Suprapubic skin (tissue), 4 donors: ENCODE measurements around the gene KIF5C. TPM values are rescaled to one million over a fixed set of nuclear protein-coding genes. Genes with fewer than 3 reads are reported as not detected.

ENCODE experiments used
- DNase-seq, 2 donors: peaks; one replicate each; pipeline ENCODE4 v3.0.0-alpha.2; 2019; ENCODE audit warnings: low spot score in 2 of 2
- H3K27ac ChIP-seq: fragments of 200-600 bp; sonication (generic); one replicate; pipeline ENCODE4 v1.5.1; 2019
- H3K27me3 ChIP-seq: fragments of 200-600 bp; sonication (generic); one replicate; pipeline ENCODE4 v1.5.1; 2019
- H3K36me3 ChIP-seq: fragments of 200-600 bp; sonication (generic); one replicate; pipeline ENCODE4 v1.5.1; 2019
- H3K4me1 ChIP-seq: fragments of 200-600 bp; sonication (generic); one replicate; pipeline ENCODE4 v1.5.1; 2019
- H3K4me3 ChIP-seq: fragments of 200-600 bp; sonication (generic); one replicate; pipeline ENCODE4 v1.5.1; 2019; ENCODE audit warnings: mild to moderate bottlenecking
- H3K9me3 ChIP-seq: fragments of 200-600 bp; sonication (generic); one replicate; pipeline ENCODE4 v1.5.1; 2019
- EP300 ChIP-seq: sonication (generic); formaldehyde crosslinking; IDR thresholded peaks from one replicate; pipeline ENCODE4 v1.6.1; 2017; ENCODE audit warnings: antibody characterized with exemption
- POLR2A ChIP-seq, 2 donors: fragments of 450-650 bp; IDR thresholded peaks; one replicate each; pipeline ENCODE4 v1.6.1; 2017; ENCODE audit warnings: antibody characterized with exemption in 2 of 2, mild to moderate bottlenecking in 2 of 2, moderate library complexity in 2 of 2
- POLR2AphosphoS5 ChIP-seq, 3 donors: sonication (generic); formaldehyde crosslinking; IDR thresholded peaks; one replicate each; pipeline ENCODE4 v1.6.1; 2017; ENCODE audit warnings: antibody characterized with exemption in 3 of 3
- WGBS: methylation state at CpG from one replicate; pipeline ENCODE4 v1.1.5; 2018; 5-methylcytosine and 5-hydroxymethylcytosine counted together
- total RNA-seq, 4 donors: library from RNA; depleted of rRNA; stranded (reverse); fragments of >200 nt; gene quantifications; one replicate each; pipeline ENCODE4 v1.1.0, GENCODE V29; 2016
- TF ChIP-seq, protein P1 (sequence below), 2 donors: fragments of 200-600 bp in 1 of 2; fragments of 450-650 bp in 1 of 2; sonication (generic) in 1 of 2; IDR thresholded peaks; one replicate each; pipeline ENCODE4 v1.5.1; 2016 to 2019; ENCODE audit warnings: antibody characterized with exemption in 2 of 2, mild to moderate bottlenecking in 1 of 2, moderate library complexity in 1 of 2

KIF5C gene
- total RNA-seq, 4 donors from 2014 or later = 0.30 to 3.2 (median 1.5) TPM

DNA sequence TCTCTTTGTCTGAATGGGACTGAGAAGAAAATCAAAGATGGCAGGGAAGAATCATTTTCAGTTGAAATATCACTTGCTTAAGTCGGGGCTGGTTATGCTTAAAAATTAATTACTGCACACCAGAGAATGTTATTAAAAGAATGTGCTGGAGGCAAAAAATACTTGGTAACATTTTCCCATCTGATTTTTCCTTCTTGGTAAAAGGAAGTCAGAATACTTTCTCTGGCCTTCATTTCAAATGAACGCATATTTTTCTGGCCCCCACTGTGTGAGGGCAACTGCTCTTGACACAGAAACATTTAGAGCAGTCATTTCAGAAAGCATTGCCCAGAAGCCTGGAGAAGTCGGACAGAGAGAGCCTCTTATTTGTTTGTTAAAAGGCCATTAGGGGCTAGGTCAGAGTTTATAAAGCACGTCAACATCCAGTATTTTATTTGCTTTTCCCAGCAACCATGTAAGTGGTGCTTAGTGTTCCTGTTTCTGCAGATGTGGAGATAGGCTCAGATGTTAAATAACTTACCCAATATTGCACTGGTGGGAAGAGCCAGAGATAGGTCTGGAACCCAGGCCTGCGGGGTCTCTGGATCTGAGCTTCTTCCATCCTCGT lies 130.5 kb downstream of the KIF5C start:
- 42% methylated on average over 6 of the region's 6 CpGs for WGBS
- Histone ChIP-seq H3K9me3 (no peaks in the 10 kb centered on the region), H3K4me1 (peaks cover 35% of the 10 kb centered on the region), H3K27ac (no peak overlapping the region), H3K27me3 (no peaks in the 10 kb centered on the region), H3K4me3 (no peak overlapping the region), H3K36me3 (no peaks in the 10 kb centered on the region)
- TF ChIP-seq POLR2A (IDR thresholded peaks at IDR 0.05) (no peak), EP300 (no peak)
- DNase-seq = no peak

DNA sequence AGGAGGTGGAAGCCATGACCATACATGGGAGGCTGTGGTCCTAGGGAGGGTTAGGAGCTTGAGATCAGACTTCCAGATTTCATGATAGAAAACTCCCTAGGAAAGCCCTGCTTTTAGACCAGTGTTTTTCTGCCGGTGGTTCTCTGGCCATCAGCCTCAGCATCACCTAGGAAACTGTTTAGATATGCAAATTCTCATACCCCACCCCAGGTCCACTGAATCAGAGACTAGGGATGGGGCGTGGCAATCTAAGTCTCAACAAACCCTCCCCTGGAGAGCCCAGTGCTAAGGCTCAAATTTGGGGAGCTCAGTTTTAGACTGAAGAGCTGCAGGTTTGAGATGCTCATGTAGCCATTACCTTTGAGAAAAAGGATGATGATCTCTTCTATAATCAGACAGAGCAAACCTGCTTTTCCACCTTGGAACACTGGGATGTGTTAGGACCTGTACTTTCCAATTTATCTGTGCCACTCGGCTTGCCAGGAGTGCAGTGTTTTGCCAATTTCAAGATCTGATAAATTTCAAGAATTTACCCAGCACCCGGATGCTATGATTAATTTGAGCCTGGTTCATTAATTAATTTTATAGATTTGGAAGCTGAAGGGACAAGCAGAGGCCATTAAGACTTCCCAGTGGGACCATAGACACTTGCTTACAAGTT lies 132.0 kb downstream of the KIF5C start:
- TF ChIP-seq, protein P1, sequence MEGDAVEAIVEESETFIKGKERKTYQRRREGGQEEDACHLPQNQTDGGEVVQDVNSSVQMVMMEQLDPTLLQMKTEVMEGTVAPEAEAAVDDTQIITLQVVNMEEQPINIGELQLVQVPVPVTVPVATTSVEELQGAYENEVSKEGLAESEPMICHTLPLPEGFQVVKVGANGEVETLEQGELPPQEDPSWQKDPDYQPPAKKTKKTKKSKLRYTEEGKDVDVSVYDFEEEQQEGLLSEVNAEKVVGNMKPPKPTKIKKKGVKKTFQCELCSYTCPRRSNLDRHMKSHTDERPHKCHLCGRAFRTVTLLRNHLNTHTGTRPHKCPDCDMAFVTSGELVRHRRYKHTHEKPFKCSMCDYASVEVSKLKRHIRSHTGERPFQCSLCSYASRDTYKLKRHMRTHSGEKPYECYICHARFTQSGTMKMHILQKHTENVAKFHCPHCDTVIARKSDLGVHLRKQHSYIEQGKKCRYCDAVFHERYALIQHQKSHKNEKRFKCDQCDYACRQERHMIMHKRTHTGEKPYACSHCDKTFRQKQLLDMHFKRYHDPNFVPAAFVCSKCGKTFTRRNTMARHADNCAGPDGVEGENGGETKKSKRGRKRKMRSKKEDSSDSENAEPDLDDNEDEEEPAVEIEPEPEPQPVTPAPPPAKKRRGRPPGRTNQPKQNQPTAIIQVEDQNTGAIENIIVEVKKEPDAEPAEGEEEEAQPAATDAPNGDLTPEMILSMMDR (IDR thresholded peaks at IDR 0.05) = no peak
- TF ChIP-seq EP300 (no peak), POLR2A (IDR thresholded peaks at IDR 0.05) (no peak), POLR2AphosphoS5 (IDR thresholded peaks at IDR 0.05) (no peak)
- no peak overlapping the region for H3K27ac ChIP-seq
- H3K36me3 ChIP-seq = no peaks in the 10 kb centered on the region
- H3K4me1 ChIP-seq = peaks cover 35% of the 10 kb centered on the region
- no peak for DNase-seq
- 48% methylated on average over 4 of the region's 4 CpGs for WGBS
- H3K27me3 ChIP-seq = no peaks in the 10 kb centered on the region
- H3K4me3 ChIP-seq = no peak overlapping the region
- no peaks in the 10 kb centered on the region for H3K9me3 ChIP-seq

DNA sequence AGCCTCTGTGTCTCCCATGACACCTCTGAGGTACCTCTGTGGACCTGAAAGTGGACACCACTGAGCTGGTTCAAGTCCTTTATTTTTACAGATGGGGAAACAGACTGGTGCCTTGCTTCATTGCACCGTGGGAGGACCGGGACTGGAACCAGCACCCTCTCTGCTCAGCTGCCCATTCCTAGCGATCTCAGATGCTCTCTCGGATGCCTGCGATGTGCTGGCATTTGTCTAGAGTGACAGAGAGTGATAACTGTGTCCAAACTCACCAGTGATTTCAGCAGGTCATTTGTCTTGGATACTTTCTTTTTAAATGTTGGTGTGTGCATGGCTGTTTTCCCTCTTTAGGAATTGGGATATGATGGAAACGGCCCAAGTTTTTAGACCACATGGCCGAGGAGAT lies 133.4 kb downstream of the KIF5C start:
- peaks cover 35% of the 10 kb centered on the region for H3K4me1 ChIP-seq
- DNase-seq = no peak
- H3K27ac ChIP-seq = no peak overlapping the region
- TF ChIP-seq, protein P1 (IDR thresholded peaks at IDR 0.05) = no peak
- TF ChIP-seq POLR2A (IDR thresholded peaks at IDR 0.05) = no peak
- TF ChIP-seq EP300 = no peak
- no peak for TF ChIP-seq POLR2AphosphoS5 (IDR thresholded peaks at IDR 0.05)
- H3K27me3 ChIP-seq = no peaks in the 10 kb centered on the region
- 83% methylated on average over 7 of the region's 7 CpGs for WGBS
- no peaks in the 10 kb centered on the region for H3K9me3 ChIP-seq
- H3K4me3 ChIP-seq = no peak overlapping the region
- H3K36me3 ChIP-seq = no peaks in the 10 kb centered on the region

DNA sequence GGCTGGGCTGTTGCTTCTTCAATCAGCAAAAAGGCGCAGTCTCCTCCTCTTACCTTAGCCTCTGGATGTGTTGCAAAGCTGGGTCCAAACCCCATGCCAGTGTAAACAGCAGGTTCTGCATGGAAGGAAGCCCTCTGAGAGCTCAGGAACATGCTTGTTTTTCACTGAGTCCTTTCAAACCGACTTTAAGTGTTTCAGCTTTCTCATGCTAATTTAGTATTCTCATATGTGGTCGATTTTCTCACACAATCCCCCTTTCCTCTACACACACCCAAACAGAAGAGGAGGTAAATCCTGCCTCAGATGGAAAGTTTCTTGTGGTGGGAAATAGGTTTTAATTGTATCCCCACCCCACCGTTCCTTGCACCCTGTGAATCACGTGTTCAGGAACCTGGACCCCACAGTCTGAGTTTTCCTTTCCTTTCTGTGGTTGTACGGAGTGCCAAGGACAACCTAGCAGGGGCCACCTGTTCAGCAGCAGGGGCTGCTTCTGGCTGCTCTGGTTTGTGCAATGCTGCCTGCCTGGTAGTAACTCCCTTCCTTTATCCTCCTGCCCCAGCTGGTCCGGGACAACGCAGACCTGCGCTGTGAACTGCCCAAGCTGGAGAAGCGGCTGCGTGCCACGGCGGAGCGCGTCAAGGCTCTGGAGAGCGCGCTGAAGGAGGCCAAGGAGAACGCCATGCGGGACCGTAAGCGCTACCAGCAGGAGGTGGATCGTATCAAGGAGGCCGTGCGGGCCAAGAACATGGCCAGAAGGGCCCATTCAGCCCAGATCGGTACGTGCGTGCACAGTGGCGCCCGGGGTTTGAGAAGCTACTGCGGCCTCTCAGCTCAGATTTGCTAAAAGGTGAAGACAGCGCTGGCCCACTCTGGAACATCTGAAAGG lies 134.8 kb downstream of the KIF5C start:
- Histone ChIP-seq H3K4me1 (peaks cover 32% of the 10 kb centered on the region), H3K9me3 (no peaks in the 10 kb centered on the region), H3K27me3 (no peaks in the 10 kb centered on the region), H3K27ac (no peak overlapping the region), H3K36me3 (no peaks in the 10 kb centered on the region), H3K4me3 (no peak overlapping the region)
- TF ChIP-seq POLR2AphosphoS5 (IDR thresholded peaks at IDR 0.05) = no peak
- 95% methylated on average over 31 of the region's 31 CpGs for WGBS
- DNase-seq = no peak

DNA sequence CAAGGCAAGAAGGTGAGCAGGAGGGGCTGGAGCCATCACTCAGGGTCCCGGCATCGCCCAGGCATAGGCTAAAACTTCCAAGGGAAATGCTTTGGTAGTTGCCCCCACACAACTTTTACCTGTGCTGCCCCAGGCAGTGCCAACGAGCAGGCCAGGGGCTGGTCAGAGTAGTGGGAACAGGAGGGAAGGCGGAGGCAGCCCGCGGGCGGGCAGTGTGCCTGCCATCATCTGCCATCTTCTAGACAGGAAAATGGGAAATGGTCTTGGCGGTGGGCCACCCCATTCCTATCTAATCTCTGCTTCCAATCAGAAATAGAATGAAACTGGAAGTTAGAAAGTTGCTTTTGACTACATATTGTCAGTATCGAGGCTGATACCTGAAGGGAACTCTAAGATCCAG lies 137.5 kb downstream of the KIF5C start:
- no peak for TF ChIP-seq POLR2AphosphoS5 (IDR thresholded peaks at IDR 0.05)
- Histone ChIP-seq H3K9me3 (no peaks in the 10 kb centered on the region), H3K27me3 (no peaks in the 10 kb centered on the region), H3K27ac (no peak overlapping the region), H3K36me3 (no peaks in the 10 kb centered on the region), H3K4me3 (no peak overlapping the region), H3K4me1 (peaks cover 11% of the 10 kb centered on the region)
- no peak for DNase-seq
- 67% methylated on average over 9 of the region's 9 CpGs for WGBS

DNA sequence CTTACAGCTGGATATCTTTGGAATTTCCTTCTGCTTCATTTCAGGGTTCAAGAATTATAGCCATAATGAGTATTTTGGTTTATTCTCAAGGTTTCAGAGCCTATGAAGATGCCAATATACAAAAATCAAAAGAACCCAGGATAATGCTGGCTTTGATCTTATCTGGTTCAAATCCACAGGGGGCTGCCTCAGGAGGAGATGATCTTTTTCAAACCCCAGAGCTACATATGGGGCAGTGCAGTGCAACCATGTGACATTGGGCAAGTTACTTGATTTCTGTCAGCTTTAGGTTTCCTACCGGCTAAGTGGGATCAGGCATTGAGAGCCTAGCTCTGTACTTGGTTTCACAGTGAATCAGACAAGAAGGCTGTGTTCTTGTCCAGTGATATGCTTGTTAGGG lies 140.5 kb downstream of the KIF5C start:
- 82% methylated on average over 1 of the region's 1 CpG for WGBS
- Histone ChIP-seq H3K9me3 (no peaks in the 10 kb centered on the region), H3K27ac (no peak overlapping the region)

More for the DNA sequence above, 140.5 kb downstream of the KIF5C start:
- H3K4me1 ChIP-seq = peaks cover 10% of the 10 kb centered on the region
- H3K27me3 ChIP-seq = no peaks in the 10 kb centered on the region
- TF ChIP-seq POLR2AphosphoS5 (IDR thresholded peaks at IDR 0.05) (no peak), EP300 (no peak), POLR2A (IDR thresholded peaks at IDR 0.05) (no peak)
- TF ChIP-seq, protein P1 (IDR thresholded peaks at IDR 0.05) = no peak
- no peak for DNase-seq
- no peak overlapping the region for H3K4me3 ChIP-seq
- H3K36me3 ChIP-seq = no peaks in the 10 kb centered on the region
